HCT116 (cell line): ENCODE measurements around the gene PRPF31. TPM values are rescaled to one million over a fixed set of nuclear protein-coding genes. Genes with fewer than 3 reads are reported as not detected.

ENCODE experiments used
- ATAC-seq: fragments of 200-7000 bp; cut with Tn5 transposase; 2 replicates; pipeline ENCODE4 v1.9.1; 2020; ENCODE audit warnings: mild to moderate bottlenecking, moderate library complexity
- BruUV-seq: library from RNA; stranded (reverse); fragments of 400-500 nt; replicated peaks from 2 replicates; lab custom pipeline; 2021; lab: Mats Ljungman, UMichigan
- CTCF ChIA-PET: fragments of 300-600 bp; sonication (Branson Sonifier 250); formaldehyde crosslinking; loops from one replicate; lab custom pipeline; 2021; ENCODE audit warnings: antibody characterized with exemption; lab: Charles Lee
- POLR2A ChIA-PET: fragments of 300-600, 350-600 bp; sonication (Branson Sonifier 250); formaldehyde crosslinking; loops from one replicate; lab custom pipeline; 2021; ENCODE audit warnings: antibody characterized with exemption; lab: Charles Lee
- RAD21 ChIA-PET, 2 experiments: fragments of 300-600 bp; sonication (Branson Sonifier 250); formaldehyde crosslinking; loops; one replicate each; lab custom pipeline; 2023; ENCODE audit warnings: low total read pairs in 2 of 2; ENCODE audit not compliant: uncharacterized antibody in 2 of 2, unreplicated experiment in 2 of 2, low non-redundant PET in 1 of 2; lab: Charles Lee
- DNase-seq: peaks from one replicate; pipeline ENCODE4 v3.0.0-alpha.2; 2010; ENCODE audit warnings: low read depth, low spot score
- H2AFZ ChIP-seq: fragments of 200-600 bp; shearing (Covaris generic), sonication (generic); 2 replicates; pipeline ENCODE4 v1.6.1; 2017; ENCODE audit warnings: low read depth, mixed run types, mixed read lengths, antibody characterized with exemption, low read length; ENCODE audit not compliant: poor library complexity, severe bottlenecking
- H3K27ac ChIP-seq: 2 replicates; pipeline ENCODE4 v1.5.1; 2012; ENCODE audit warnings: low read depth, low read length
- H3K27me3 ChIP-seq: fragments of 200-600 bp; sonication (generic); 2 replicates; pipeline ENCODE4 v1.6.1; 2016; ENCODE audit warnings: mixed run types, low read length, mixed read lengths; ENCODE audit not compliant: insufficient read depth
- H3K36me3 ChIP-seq, 2 experiments: fragments of 200-500 bp in 1 of 2; fragments of 200-600 bp in 1 of 2; sonication (Bioruptor generic) in 1 of 2; sonication (generic) in 1 of 2; 2 replicates each; pipeline versions ENCODE4 v1.5.1 to v1.6.1; 2014 to 2016; ENCODE audit warnings: low read length in 2 of 2, inconsistent platforms in 1 of 2, mixed read lengths in 1 of 2, mixed run types in 1 of 2; ENCODE audit not compliant: insufficient read depth in 2 of 2, control insufficient read depth in 1 of 2
- H3K4me1 ChIP-seq, 2 experiments: fragments of 200-600 bp in 1 of 2; sonication (generic) in 1 of 2; 2 replicates each; pipeline versions ENCODE4 v1.5.1 to v1.6.1; 2012 to 2017; ENCODE audit warnings: low read length in 2 of 2, inconsistent platforms in 1 of 2, mild to moderate bottlenecking in 1 of 2, mixed read lengths in 1 of 2, mixed run types in 1 of 2, moderate library complexity in 1 of 2; ENCODE audit not compliant: insufficient read depth in 2 of 2, control insufficient read depth in 1 of 2
- H3K4me2 ChIP-seq: fragments of 200-600 bp; sonication (generic); 2 replicates; pipeline ENCODE4 v1.6.1; 2017; ENCODE audit warnings: mixed run types, low read length, mixed read lengths
- H3K4me3 ChIP-seq, 2 experiments: fragments of 200-600 bp in 1 of 2; sonication (generic) in 1 of 2; replicated peaks in 1 of 2; 2 replicates each; pipeline ENCODE4 v1.5.1; 2011 to 2016; ENCODE audit warnings: low read length in 2 of 2, control low read depth in 1 of 2, low read depth in 1 of 2, mild to moderate bottlenecking in 1 of 2, mixed read lengths in 1 of 2, mixed run types in 1 of 2
- H3K79me2 ChIP-seq: fragments of 200-600 bp; sonication (generic); 2 replicates; pipeline ENCODE4 v1.6.1; 2017; ENCODE audit warnings: mild to moderate bottlenecking, mixed run types, low read length, moderate library complexity, mixed read lengths; ENCODE audit not compliant: insufficient read depth
- H3K9ac ChIP-seq: fragments of 200-600 bp; sonication (generic); 2 replicates; pipeline ENCODE4 v1.6.1; 2016; ENCODE audit warnings: low read length, mixed read lengths
- H3K9me2 ChIP-seq: fragments of 200-600 bp; sonication (generic), shearing (Covaris generic); 2 replicates; pipeline ENCODE4 v1.6.1; 2017; ENCODE audit warnings: mixed run types, mild to moderate bottlenecking, moderate library complexity; ENCODE audit not compliant: insufficient read depth
- H3K9me3 ChIP-seq, 2 experiments: fragments of 200-500 bp in 1 of 2; fragments of 200-600 bp in 1 of 2; sonication (Bioruptor generic) in 1 of 2; sonication (generic) in 1 of 2; 2 replicates each; pipeline ENCODE4 v1.6.1; 2014 to 2017; ENCODE audit warnings: low read length in 2 of 2, mixed read lengths in 2 of 2, inconsistent platforms in 1 of 2, low read depth in 1 of 2, mild to moderate bottlenecking in 1 of 2, mixed run types in 1 of 2, moderate library complexity in 1 of 2; ENCODE audit not compliant: control insufficient read depth in 1 of 2, insufficient read depth in 1 of 2
- H4K20me1 ChIP-seq: fragments of 200-600 bp; sonication (generic), shearing (Covaris generic); 2 replicates; pipeline ENCODE4 v1.6.1; 2017; ENCODE audit warnings: mixed run types, mild to moderate bottlenecking, moderate library complexity; ENCODE audit not compliant: insufficient read depth
- CBX3 ChIP-seq: IDR thresholded peaks from 2 replicates; pipeline ENCODE4 v1.6.1; 2012; ENCODE audit warnings: low read depth
- CEBPB ChIP-seq: IDR thresholded peaks from 2 replicates; pipeline ENCODE4 v1.6.1; 2012; ENCODE audit warnings: low read depth
- EGR1 ChIP-seq: IDR thresholded peaks from 2 replicates; pipeline ENCODE4 v1.6.1; 2012; ENCODE audit warnings: low read depth
- EZH2 ChIP-seq: fragments of 200-600 bp; sonication (generic); IDR thresholded peaks from 2 replicates; pipeline ENCODE4 v1.6.1; 2017; ENCODE audit warnings: antibody characterized with exemption, mixed run types
- FOSL1 ChIP-seq: IDR thresholded peaks from 2 replicates; pipeline ENCODE4 v1.6.1; 2012; ENCODE audit warnings: low read depth
- JUND ChIP-seq: IDR thresholded peaks from 2 replicates; pipeline ENCODE4 v1.6.1; 2012
- MAX ChIP-seq: IDR thresholded peaks from 2 replicates; pipeline ENCODE4 v1.6.1; 2012
- POLR2A ChIP-seq: IDR thresholded peaks from 2 replicates; pipeline ENCODE4 v1.7.0; 2011; ENCODE audit warnings: borderline replicate concordance; ENCODE audit not compliant: insufficient read depth, insufficient read length; ENCODE audit errors: extremely low read depth
- POLR2AphosphoS5 ChIP-seq: IDR thresholded peaks from 2 replicates; pipeline ENCODE4 v1.6.1; 2011; ENCODE audit warnings: mild to moderate bottlenecking, low read depth, low read length, moderate library complexity
- RAD21 ChIP-seq: IDR thresholded peaks from 2 replicates; pipeline ENCODE4 v1.6.1; 2012; ENCODE audit warnings: low read depth, mild to moderate bottlenecking
- REST ChIP-seq: IDR thresholded peaks from 2 replicates; pipeline ENCODE4 v1.6.1; 2012; ENCODE audit warnings: low read depth
- SIN3A ChIP-seq: IDR thresholded peaks from 2 replicates; pipeline ENCODE4 v1.6.1; 2012; ENCODE audit warnings: low read depth
- TCF7L2 ChIP-seq: IDR thresholded peaks from 2 replicates; pipeline ENCODE4 v1.7.0; 2011; ENCODE audit warnings: borderline replicate concordance, inconsistent platforms; ENCODE audit not compliant: insufficient read depth, insufficient read length; ENCODE audit errors: extremely low read depth
- YY1 ChIP-seq: IDR thresholded peaks from 2 replicates; pipeline ENCODE4 v1.6.1; 2011; ENCODE audit warnings: low read length, low read depth, moderate library complexity, mild to moderate bottlenecking; ENCODE audit not compliant: insufficient replicate concordance; ENCODE audit errors: extremely low read depth
- ZFX ChIP-seq: fragments of 450-650 bp; IDR thresholded peaks from 2 replicates; pipeline ENCODE4 v1.6.1; 2017
- ZNF274 ChIP-seq: fragments of 200-500 bp; sonication (Bioruptor generic); IDR thresholded peaks from 2 replicates; pipeline ENCODE4 v1.6.1; 2014; ENCODE audit warnings: mild to moderate bottlenecking, low read depth, low read length, inconsistent platforms
- intact Hi-C: fragments of 100-400 bp; cut with micrococcal nuclease; formaldehyde crosslinking; loops from 2 replicates; pipeline ENCODE4 v1.10.0; 2022
- total RNA-seq: library from RNA; stranded (reverse); gene quantifications from one replicate; pipeline ENCODE4 v1.2.1, GENCODE V29; 2021; ENCODE audit not compliant: unreplicated experiment
- TF ChIP-seq, protein P1 (sequence below): IDR thresholded peaks from 2 replicates; pipeline ENCODE4 v1.6.1; 2011; ENCODE audit warnings: mild to moderate bottlenecking, low read length, moderate library complexity; ENCODE audit not compliant: insufficient replicate concordance; ENCODE audit errors: extremely low read depth

PRPF31 gene
- total RNA-seq, 1 experiment from 2014 or later: 99.0 TPM

DNA sequence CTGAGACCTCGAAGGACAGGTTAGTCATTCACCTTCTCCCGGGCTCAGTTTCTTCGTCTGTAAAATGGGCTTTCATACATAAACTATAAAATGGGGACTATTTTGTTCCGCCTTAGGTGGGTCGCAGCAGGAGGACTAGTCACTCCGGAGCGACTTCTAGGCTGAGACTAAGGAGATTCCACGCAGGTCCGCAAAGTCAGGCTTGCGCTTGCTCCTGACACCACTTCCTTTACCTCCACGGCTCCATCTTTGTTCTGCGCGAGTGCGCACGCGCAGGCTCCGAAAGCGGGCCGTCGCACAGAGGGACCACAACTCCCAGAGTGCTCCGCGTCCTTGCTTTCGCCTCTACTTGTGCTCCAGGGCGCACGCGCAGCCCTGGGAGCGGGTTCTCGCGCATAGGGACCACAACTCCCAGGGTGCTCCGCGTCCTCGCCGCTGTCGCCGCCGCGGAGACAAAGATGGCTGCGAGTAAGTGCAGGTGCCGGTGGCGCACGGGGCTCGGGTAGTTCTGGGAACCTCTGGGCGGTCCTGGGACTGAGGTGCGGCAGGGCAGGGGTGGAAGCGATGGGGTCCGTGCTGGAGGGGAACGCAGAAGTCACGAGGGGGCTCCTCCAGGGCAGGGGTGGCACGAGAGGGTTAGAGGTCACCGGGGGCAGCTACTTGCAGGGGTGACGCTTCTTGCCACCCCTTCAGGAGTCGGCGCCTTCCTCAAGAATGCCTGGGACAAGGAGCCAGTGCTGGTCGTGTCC lies 13.0 kb upstream of the PRPF31 start, which contains the start of gene NDUFA3:
Gene NDUFA3 (plus strand): TSS at position 435 of the 749 bp plus-strand sequence. CDS start 24 bp downstream, at position 459.
- H3K27me3 ChIP-seq: no peaks in the 10 kb centered on the region
- ATAC-seq: peak; percentile 99
- H3K36me3 ChIP-seq: peaks cover 9 to 20% of the 10 kb centered on the region in 2 experiments; a peak in 3 of 4 replicates
- TF ChIP-seq JUND (no peak), YY1 (peak; percentile 96), CBX3 (peak; percentile 71; the same call in 1 of the 2 replicates), ZNF274 (no peak), CEBPB (no peak), POLR2AphosphoS5 (peak; percentile 85), MAX (peak; percentile 39; the same call in 1 of the 2 replicates), EZH2 (no peak), POLR2A (peak; percentile 13), TCF7L2 (no peak), RAD21 (no peak), ZFX (no peak), EGR1 (no peak), REST (no peak), FOSL1 (no peak), SIN3A (no peak)
- TF ChIP-seq, protein P1, sequence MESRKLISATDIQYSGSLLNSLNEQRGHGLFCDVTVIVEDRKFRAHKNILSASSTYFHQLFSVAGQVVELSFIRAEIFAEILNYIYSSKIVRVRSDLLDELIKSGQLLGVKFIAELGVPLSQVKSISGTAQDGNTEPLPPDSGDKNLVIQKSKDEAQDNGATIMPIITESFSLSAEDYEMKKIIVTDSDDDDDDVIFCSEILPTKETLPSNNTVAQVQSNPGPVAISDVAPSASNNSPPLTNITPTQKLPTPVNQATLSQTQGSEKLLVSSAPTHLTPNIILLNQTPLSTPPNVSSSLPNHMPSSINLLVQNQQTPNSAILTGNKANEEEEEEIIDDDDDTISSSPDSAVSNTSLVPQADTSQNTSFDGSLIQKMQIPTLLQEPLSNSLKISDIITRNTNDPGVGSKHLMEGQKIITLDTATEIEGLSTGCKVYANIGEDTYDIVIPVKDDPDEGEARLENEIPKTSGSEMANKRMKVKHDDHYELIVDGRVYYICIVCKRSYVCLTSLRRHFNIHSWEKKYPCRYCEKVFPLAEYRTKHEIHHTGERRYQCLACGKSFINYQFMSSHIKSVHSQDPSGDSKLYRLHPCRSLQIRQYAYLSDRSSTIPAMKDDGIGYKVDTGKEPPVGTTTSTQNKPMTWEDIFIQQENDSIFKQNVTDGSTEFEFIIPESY: peak; percentile 11
- BruUV-seq: no TSS peak
- no peak within 1 kb of the TSS for H2AFZ ChIP-seq
- H3K79me2 ChIP-seq: peaks cover 34% of the 10 kb centered on the region
- peak; percentile 95 for DNase-seq
- intact Hi-C loops: loop anchor here (1.0 kb wide), 1 partner anchor 13 kb away; the partner anchor contains the start of genes PRPF31 and TFPT
- H3K4me1 ChIP-seq: peaks cover 0 to 5% of the 10 kb centered on the region in 2 experiments; a peak in 1 of 4 replicates
- CTCF ChIA-PET: no interaction called here
- H3K4me3 ChIP-seq: peak within 1 kb of the TSS; percentile 97 to 98
- RAD21 ChIA-PET: interaction anchor here in 1 of 2 experiments (0.6 kb wide), 1 partner anchor 259 kb away, joined by 4 read pairs; no protein-coding TSS in a partner anchor
- peak within 1 kb of the TSS; percentile 85 for H3K4me2 ChIP-seq
- H3K27ac ChIP-seq: peak within 1 kb of the TSS; percentile 73
- POLR2A ChIA-PET: interaction anchor here (3.0 kb wide), 1 partner anchor 13 kb away, joined by 9 read pairs; the partner anchor contains the start of genes PRPF31 and TFPT
- no peaks in the 10 kb centered on the region for H3K9me3 ChIP-seq
- peak within 1 kb of the TSS; percentile 88 for H3K9ac ChIP-seq
- no peaks in the 10 kb centered on the region for H3K9me2 ChIP-seq
- H4K20me1 ChIP-seq: no peaks in the 10 kb centered on the region
